ENCODE results near the gene SLC25A24.

SLC25A24 gene

DNA sequence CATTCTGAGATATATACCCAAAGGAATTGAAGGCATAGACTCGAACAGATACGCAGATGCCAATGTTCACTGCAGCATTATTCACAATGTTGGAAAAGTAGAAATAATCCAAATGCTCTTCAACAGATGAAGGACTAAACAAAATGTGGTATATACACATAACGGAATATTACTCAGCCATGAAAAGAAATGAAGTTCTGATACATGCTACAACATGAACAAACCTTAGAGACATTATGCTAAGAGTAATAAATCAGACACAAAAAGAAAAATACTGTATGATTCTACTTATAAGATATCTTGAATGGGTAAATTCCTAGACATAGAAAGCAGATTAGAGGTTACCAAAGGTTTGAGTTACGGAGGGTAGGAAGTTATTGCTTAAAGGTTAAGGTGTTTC is 57.9 kb downstream of the SLC25A24 start:
- TF ChIP-seq ZNF8 (CRISPR knock-in tag; IDR thresholded peaks at IDR 0.05) (0 out of 2 replicates have a peak, but pooled peaks have one; percentile 15), BACH2 (CRISPR knock-in tag; IDR thresholded peaks at IDR 0.05; ENCODE audit: borderline replicate concordance) (no peak)
- no peak for ATAC-seq

DNA sequence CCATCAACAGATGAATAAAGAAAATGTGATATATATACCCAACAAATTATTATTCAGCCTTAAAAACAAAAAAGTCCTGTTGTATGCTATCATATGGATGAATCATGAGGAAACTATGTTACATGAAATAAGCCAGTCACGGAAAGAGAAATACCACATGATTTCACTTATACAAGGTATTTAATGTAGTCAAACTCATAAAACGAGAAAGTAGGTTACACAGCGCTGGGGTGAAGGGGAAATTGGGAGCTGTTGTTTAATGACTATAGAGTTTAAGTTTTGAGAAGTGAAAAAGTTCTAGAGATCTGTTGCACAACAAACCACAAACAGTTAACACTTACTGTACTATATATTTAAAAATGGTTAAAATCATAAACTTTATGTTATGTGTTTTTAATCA is 58.5 kb downstream of the SLC25A24 start:
- no peak for TF ChIP-seq TOX (CRISPR knock-in tag; IDR thresholded peaks at IDR 0.05; ENCODE audit: borderline replicate concordance)
- TF ChIP-seq ZFP30 (CRISPR knock-in tag; IDR thresholded peaks at IDR 0.05), result no peak
- no peak for TF ChIP-seq GLIS3 (CRISPR knock-in tag; IDR thresholded peaks at IDR 0.05)
- no peak for TF ChIP-seq TCF4 (CRISPR knock-in tag; IDR thresholded peaks at IDR 0.05; ENCODE audit: borderline replicate concordance)
- TF ChIP-seq ZFP3 (CRISPR knock-in tag; IDR thresholded peaks at IDR 0.05), result no peak
- no peak for TF ChIP-seq ISL1 (CRISPR knock-in tag; IDR thresholded peaks at IDR 0.05)
- TF ChIP-seq ESRRG (CRISPR knock-in tag; IDR thresholded peaks at IDR 0.05), result no peak
- no peak for TF ChIP-seq RARB (CRISPR knock-in tag; IDR thresholded peaks at IDR 0.05)
- no peak for TF ChIP-seq PPARA (CRISPR knock-in tag; IDR thresholded peaks at IDR 0.05; ENCODE audit: borderline replicate concordance)
- no peak for TF ChIP-seq OSR1 (CRISPR knock-in tag; IDR thresholded peaks at IDR 0.05)
- TF ChIP-seq ZNF70 (CRISPR knock-in tag; IDR thresholded peaks at IDR 0.05), result no peak
- TF ChIP-seq SNAI2 (CRISPR knock-in tag; IDR thresholded peaks at IDR 0.05), result no peak
- TF ChIP-seq, protein P1, sequence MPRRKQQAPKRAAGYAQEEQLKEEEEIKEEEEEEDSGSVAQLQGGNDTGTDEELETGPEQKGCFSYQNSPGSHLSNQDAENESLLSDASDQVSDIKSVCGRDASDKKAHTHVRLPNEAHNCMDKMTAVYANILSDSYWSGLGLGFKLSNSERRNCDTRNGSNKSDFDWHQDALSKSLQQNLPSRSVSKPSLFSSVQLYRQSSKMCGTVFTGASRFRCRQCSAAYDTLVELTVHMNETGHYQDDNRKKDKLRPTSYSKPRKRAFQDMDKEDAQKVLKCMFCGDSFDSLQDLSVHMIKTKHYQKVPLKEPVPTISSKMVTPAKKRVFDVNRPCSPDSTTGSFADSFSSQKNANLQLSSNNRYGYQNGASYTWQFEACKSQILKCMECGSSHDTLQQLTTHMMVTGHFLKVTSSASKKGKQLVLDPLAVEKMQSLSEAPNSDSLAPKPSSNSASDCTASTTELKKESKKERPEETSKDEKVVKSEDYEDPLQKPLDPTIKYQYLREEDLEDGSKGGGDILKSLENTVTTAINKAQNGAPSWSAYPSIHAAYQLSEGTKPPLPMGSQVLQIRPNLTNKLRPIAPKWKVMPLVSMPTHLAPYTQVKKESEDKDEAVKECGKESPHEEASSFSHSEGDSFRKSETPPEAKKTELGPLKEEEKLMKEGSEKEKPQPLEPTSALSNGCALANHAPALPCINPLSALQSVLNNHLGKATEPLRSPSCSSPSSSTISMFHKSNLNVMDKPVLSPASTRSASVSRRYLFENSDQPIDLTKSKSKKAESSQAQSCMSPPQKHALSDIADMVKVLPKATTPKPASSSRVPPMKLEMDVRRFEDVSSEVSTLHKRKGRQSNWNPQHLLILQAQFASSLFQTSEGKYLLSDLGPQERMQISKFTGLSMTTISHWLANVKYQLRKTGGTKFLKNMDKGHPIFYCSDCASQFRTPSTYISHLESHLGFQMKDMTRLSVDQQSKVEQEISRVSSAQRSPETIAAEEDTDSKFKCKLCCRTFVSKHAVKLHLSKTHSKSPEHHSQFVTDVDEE (CRISPR knock-in tag; IDR thresholded peaks at IDR 0.05), result no peak
- TF ChIP-seq, protein P2, sequence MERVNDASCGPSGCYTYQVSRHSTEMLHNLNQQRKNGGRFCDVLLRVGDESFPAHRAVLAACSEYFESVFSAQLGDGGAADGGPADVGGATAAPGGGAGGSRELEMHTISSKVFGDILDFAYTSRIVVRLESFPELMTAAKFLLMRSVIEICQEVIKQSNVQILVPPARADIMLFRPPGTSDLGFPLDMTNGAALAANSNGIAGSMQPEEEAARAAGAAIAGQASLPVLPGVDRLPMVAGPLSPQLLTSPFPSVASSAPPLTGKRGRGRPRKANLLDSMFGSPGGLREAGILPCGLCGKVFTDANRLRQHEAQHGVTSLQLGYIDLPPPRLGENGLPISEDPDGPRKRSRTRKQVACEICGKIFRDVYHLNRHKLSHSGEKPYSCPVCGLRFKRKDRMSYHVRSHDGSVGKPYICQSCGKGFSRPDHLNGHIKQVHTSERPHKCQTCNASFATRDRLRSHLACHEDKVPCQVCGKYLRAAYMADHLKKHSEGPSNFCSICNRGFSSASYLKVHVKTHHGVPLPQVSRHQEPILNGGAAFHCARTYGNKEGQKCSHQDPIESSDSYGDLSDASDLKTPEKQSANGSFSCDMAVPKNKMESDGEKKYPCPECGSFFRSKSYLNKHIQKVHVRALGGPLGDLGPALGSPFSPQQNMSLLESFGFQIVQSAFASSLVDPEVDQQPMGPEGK (CRISPR knock-in tag; IDR thresholded peaks at IDR 0.05; ENCODE audit: borderline replicate concordance), result no peak
- TF ChIP-seq CSDC2 (CRISPR knock-in tag; IDR thresholded peaks at IDR 0.05), result no peak
- no peak for TF ChIP-seq ZNF565 (CRISPR knock-in tag; conservative IDR thresholded peaks at IDR 0.05; ENCODE audit: low read depth)
- TF ChIP-seq, protein P3, sequence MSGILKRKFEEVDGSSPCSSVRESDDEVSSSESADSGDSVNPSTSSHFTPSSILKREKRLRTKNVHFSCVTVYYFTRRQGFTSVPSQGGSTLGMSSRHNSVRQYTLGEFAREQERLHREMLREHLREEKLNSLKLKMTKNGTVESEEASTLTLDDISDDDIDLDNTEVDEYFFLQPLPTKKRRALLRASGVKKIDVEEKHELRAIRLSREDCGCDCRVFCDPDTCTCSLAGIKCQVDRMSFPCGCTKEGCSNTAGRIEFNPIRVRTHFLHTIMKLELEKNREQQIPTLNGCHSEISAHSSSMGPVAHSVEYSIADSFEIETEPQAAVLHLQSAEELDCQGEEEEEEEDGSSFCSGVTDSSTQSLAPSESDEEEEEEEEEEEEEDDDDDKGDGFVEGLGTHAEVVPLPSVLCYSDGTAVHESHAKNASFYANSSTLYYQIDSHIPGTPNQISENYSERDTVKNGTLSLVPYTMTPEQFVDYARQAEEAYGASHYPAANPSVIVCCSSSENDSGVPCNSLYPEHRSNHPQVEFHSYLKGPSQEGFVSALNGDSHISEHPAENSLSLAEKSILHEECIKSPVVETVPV (CRISPR knock-in tag; IDR thresholded peaks at IDR 0.05), result no peak
- no peak for TF ChIP-seq BACH2 (CRISPR knock-in tag; IDR thresholded peaks at IDR 0.05; ENCODE audit: borderline replicate concordance)
- TF ChIP-seq, protein P4, sequence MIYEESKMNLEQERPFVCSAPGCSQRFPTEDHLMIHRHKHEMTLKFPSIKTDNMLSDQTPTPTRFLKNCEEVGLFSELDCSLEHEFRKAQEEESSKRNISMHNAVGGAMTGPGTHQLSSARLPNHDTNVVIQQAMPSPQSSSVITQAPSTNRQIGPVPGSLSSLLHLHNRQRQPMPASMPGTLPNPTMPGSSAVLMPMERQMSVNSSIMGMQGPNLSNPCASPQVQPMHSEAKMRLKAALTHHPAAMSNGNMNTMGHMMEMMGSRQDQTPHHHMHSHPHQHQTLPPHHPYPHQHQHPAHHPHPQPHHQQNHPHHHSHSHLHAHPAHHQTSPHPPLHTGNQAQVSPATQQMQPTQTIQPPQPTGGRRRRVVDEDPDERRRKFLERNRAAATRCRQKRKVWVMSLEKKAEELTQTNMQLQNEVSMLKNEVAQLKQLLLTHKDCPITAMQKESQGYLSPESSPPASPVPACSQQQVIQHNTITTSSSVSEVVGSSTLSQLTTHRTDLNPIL (CRISPR knock-in tag; IDR thresholded peaks at IDR 0.05; ENCODE audit: low read depth), result no peak
- no peak for ATAC-seq

DNA sequence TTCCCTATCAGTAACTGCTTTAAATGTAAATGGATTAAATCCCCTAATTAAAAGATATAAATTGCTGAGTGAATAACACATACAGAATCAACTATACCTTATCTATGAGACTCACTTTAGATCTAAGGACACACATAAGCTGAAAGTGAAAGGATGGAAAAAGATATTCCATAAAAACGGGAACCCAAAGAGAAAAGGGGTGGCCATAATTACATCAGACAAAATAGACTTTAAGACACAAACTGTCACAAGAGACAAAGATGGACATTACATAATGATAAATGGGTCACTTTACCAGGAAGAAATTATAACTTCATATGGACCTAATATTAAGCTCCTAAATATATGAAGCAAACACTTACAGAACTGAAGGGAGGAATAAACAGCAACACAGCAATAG is 59.2 kb downstream of the SLC25A24 start:
- ATAC-seq, result no peak
- TF ChIP-seq, protein P3 (CRISPR knock-in tag; IDR thresholded peaks at IDR 0.05), result no peak
- TF ChIP-seq ESRRG (CRISPR knock-in tag; IDR thresholded peaks at IDR 0.05) (no peak), ZNF565 (CRISPR knock-in tag; conservative IDR thresholded peaks at IDR 0.05; ENCODE audit: low read depth) (no peak), CSDC2 (CRISPR knock-in tag; IDR thresholded peaks at IDR 0.05) (no peak), SNAI2 (CRISPR knock-in tag; IDR thresholded peaks at IDR 0.05) (no peak), ZFP30 (CRISPR knock-in tag; IDR thresholded peaks at IDR 0.05) (no peak), ARNTL (CRISPR knock-in tag; IDR thresholded peaks at IDR 0.05; ENCODE audit: borderline replicate concordance, low read depth) (no peak), RARB (CRISPR knock-in tag; IDR thresholded peaks at IDR 0.05) (no peak), TCF4 (CRISPR knock-in tag; IDR thresholded peaks at IDR 0.05; ENCODE audit: borderline replicate concordance) (no peak), PPARA (CRISPR knock-in tag; IDR thresholded peaks at IDR 0.05; ENCODE audit: borderline replicate concordance) (no peak), ZC3H10 (CRISPR knock-in tag; IDR thresholded peaks at IDR 0.05) (no peak)
- TF ChIP-seq, protein P1 (CRISPR knock-in tag; IDR thresholded peaks at IDR 0.05), result no peak
- TF ChIP-seq, protein P2 (CRISPR knock-in tag; IDR thresholded peaks at IDR 0.05; ENCODE audit: borderline replicate concordance), result no peak
- TF ChIP-seq, protein P4 (CRISPR knock-in tag; IDR thresholded peaks at IDR 0.05; ENCODE audit: low read depth), result no peak
